ENCODE data around the gene ZNF778.
"Not testable (repeated sequence)": the region's sequence is repeated elsewhere in the genome, so short reads cannot be mapped to it uniquely, and the experiment has no call there.

ZNF778 gene

DNA sequence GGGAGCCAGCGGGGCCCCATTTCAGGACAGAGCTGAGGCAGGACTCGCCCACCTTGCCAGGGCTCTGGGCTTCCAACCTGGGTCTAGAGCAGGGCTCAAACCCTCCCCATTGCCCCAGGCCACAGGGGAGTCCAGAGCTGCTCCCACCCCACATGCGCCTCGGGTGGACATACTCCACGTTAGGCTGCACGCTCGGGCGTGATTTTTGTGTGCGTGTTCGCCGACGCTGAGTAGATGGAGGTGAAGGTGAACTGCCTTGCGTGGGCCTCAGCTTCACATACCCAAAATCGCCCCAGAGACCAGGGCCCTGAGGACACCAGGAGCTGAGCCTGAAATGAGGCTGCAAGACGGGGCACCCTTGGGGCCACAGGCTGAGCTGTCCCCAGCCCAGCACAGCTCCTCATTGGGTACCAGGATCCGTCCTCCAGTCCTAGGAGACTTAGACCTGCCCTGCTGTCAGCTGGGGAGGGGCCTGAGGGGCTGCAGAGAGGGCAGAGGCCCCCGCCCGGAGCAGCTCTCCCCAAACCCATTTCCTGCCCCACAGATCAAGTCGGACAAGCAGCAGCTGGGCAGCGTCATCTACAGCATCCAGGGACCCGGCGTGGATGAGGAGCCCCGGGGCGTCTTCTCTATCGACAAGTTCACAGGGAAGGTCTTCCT lies 37.7 kb upstream of the ZNF778 start:
- POLR2A ChIA-PET: no interaction called here
- CTCF ChIA-PET: interaction anchor here (1.0 kb wide), 1 partner anchor 23 kb away, joined by 3 read pairs; no protein-coding TSS in a partner anchor

DNA sequence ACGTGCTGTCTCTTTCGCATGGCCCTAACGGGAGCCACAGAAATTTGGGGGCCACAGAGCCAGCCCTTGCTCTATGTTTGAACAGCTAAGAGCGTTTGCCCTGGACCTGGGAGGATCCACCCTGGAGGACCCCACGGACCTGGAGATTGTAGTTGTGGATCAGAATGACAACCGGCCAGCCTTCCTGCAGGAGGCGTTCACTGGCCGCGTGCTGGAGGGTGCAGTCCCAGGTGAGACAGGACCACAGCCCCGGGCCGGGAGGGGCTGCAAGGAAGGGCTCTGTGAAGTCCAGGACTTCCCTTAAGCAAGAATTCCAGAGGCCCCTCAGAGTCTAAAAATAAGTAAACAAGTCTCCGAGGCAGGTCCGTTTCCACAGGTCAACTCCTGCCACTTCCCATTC lies 34.0 kb upstream of the ZNF778 start:
- CTCF ChIA-PET: no interaction called here
- TF ChIP-seq, protein P1, sequence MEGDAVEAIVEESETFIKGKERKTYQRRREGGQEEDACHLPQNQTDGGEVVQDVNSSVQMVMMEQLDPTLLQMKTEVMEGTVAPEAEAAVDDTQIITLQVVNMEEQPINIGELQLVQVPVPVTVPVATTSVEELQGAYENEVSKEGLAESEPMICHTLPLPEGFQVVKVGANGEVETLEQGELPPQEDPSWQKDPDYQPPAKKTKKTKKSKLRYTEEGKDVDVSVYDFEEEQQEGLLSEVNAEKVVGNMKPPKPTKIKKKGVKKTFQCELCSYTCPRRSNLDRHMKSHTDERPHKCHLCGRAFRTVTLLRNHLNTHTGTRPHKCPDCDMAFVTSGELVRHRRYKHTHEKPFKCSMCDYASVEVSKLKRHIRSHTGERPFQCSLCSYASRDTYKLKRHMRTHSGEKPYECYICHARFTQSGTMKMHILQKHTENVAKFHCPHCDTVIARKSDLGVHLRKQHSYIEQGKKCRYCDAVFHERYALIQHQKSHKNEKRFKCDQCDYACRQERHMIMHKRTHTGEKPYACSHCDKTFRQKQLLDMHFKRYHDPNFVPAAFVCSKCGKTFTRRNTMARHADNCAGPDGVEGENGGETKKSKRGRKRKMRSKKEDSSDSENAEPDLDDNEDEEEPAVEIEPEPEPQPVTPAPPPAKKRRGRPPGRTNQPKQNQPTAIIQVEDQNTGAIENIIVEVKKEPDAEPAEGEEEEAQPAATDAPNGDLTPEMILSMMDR (IDR thresholded peaks at IDR 0.05; ENCODE audit: control extremely low read depth, extremely low read depth, low read depth, missing control alignments): no peak
- POLR2A ChIA-PET: no interaction called here
- no peak for DNase-seq (ENCODE audit: extremely low spot score)

More for the DNA sequence above, 37.7 kb upstream of the ZNF778 start:
- TF ChIP-seq, protein P1 (IDR thresholded peaks at IDR 0.05; ENCODE audit: control extremely low read depth, extremely low read depth, low read depth, missing control alignments): no peak
- no peak for DNase-seq (ENCODE audit: extremely low spot score)

DNA sequence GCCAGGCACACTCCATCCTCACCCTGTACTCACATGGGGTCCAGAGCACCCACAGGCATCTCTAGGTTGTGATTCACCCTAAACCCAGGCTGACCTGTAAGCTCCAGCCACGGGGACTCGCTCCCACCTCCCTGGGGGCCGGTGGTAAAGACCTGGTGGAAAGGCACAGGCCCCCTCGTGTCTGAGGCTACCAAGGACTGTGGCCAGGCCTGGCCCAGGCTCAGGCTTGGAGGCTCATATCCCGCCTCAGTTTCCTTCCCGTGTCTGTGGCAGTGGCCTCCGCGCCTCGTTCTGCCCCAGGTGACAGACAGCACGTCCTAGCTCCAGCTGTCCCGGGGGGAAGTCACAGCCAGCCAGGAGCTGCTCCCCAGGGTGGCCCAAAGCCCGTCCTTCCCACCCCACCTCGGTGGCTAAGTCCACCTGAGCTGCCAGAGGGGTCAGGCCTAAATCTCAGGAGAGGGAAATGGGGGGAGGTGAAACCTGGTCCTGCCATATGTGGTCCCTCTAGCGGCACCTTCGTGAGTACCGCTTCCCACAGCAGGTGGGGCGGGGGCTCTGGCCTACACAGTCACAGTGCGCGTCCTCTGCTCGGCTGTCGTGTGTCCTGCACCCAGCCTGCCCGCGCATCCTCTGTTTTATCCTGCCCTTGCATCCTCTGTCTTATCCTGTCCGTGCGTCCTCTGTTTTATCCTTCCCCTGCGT lies 33.4 kb upstream of the ZNF778 start:
- no peak for DNase-seq (ENCODE audit: extremely low spot score)
- TF ChIP-seq, protein P1 (IDR thresholded peaks at IDR 0.05; ENCODE audit: control extremely low read depth, extremely low read depth, low read depth, missing control alignments): no peak
- ChIA-PET POLR2A (no interaction called here), CTCF (no interaction called here)

DNA sequence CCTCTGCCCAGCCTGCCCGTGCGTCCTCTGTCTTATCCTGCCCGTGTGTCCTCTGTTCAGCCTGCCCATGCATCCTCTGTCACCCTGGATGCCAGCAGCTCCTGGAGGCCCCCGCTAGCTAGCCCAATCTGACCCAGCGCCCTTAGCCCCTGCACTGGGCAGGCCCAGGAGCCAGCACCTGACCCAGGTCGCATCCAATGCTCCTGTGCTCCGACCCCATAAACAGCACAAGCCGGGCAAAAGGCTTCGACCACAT lies 32.9 kb upstream of the ZNF778 start:
- TF ChIP-seq, protein P1 (IDR thresholded peaks at IDR 0.05; ENCODE audit: control extremely low read depth, extremely low read depth, low read depth, missing control alignments): no peak
- ChIA-PET POLR2A (no interaction called here), CTCF (no interaction called here)
- DNase-seq (ENCODE audit: extremely low spot score): no peak

DNA sequence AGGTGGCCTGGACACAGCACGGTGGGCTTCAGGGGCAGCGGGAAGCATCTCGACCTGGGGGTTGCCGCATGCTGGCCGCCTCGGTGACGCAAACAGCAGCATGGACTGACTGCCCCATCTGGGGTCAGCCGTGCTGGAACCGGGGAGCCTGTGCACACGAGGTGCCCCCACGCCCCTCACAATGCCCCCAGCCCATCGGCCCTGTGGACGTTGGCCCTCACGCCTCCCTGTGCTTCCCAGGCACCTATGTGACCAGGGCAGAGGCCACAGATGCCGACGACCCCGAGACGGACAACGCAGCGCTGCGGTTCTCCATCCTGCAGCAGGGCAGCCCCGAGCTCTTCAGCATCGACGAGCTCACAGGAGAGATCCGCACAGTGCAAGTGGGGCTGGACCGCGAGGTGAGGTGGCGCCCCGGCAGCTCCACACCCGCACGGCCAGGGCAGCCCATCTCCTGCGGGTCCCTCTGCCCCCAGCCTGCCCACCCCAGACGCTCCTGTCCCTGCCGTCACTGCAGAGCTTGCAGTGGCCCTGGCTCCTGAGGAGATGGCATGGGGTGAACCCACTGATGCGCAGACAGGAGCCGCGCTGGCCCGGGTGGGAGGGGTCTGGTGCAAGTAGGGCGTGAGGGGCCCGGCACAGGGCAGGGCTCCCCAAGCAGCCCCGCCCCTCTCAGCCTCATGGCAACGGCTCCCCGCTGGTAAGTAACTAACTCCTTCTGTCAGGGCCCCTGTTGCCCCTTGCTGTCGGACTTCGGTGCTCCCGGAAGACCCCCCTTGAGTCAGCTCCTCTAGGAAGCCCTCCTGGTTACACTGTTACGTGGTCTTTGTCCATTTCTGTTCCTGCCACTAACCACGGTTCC lies 32.3 kb upstream of the ZNF778 start:
- ChIA-PET CTCF (no interaction called here), POLR2A (no interaction called here)
- TF ChIP-seq, protein P1 (IDR thresholded peaks at IDR 0.05; ENCODE audit: control extremely low read depth, extremely low read depth, low read depth, missing control alignments): no peak
- DNase-seq (ENCODE audit: extremely low spot score): no peak

DNA sequence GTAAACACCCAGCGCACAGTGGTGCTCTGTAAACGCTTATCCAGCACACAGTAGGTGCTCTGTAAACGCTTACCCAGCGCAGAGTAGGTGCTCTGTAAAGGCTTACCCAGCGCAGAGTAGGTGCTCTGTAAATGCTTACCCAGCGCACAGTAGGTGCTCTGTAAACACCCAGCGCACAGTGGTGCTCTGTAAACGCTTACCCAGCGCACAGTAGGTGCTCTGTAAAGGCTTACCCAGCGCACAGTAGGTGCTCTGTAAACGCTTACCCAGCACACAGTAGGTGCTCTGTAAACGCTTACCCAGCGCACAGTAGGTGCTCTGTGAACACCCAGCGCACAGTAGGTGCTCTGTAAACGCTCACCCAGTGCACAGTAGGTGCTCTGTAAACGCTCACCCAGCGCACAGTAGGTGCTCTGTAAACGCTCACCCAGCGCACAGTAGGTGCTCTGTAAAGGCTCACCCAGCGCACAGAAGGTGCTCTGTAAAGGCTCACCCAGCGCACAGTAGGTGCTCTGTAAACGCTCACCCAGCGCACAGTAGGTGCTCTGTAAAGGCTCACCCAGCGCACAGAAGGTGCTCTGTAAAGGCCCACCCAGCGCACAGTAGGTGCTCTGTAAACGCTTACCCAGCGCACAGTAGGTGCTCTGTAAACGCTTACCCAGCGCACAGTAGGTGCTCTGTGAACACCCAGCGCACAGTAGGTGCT lies 31.5 kb upstream of the ZNF778 start:
- POLR2A ChIA-PET; DNase-seq (ENCODE audit: extremely low spot score); CTCF ChIA-PET: not testable (repeated sequence)

DNA sequence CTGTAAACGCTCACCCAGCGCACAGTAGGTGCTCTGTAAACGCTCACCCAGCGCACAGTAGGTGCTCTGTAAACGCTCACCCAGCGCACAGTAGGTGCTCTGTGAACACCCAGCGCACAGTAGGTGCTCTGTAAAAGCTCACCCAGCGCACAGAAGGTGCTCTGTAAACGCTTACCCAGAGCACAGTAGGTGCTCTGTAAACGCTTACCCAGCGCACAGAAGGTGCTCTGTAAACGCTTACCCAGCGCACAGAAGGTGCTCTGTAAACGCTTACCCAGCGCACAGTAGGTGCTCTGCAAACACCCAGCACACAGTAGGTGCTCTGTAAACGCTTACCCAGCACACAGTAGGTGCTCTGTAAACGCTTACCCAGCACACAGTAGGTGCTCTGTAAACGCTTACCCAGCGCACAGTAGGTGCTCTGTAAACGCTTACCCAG lies 30.9 kb upstream of the ZNF778 start:
- POLR2A ChIA-PET; CTCF ChIA-PET; DNase-seq (ENCODE audit: extremely low spot score): not testable (repeated sequence)

Data from GM10248 (cell line).